Esophagus squamous epithelium (tissue), 5 donors: ENCODE data around the gene VSNL1. TPM values are rescaled to one million over a fixed set of nuclear protein-coding genes. Genes with fewer than 3 reads are reported as not detected.

ENCODE experiments used
- DNase-seq: peaks from one replicate; lab custom pipeline; 2025; lab: John Stamatoyannopoulos, UW
- H3K27ac ChIP-seq, 4 donors: fragments of 200-600 bp; sonication (generic); one replicate each; pipeline ENCODE4 v1.5.1; 2016 to 2019; ENCODE audit warnings: mild to moderate bottlenecking in 1 of 4
- H3K27me3 ChIP-seq, 4 donors: fragments of 200-600 bp; sonication (generic); 1 replicate in 3 of 4; 2 replicates in 1 of 4; pipeline versions ENCODE4 v1.5.1 to v1.6.0; 2017 to 2021; ENCODE audit warnings: antibody characterized with exemption in 1 of 4
- H3K36me3 ChIP-seq, 3 donors: fragments of 200-600 bp; sonication (generic); one replicate each; pipeline ENCODE4 v1.5.1; 2016 to 2019
- H3K4me1 ChIP-seq, 3 donors: fragments of 200-600 bp; sonication (generic); one replicate each; pipeline ENCODE4 v1.5.1; 2017 to 2019
- H3K4me3 ChIP-seq, 4 donors: fragments of 200-600 bp; sonication (generic); 1 replicate in 3 of 4; 2 replicates in 1 of 4; pipeline ENCODE4 v1.5.1; 2016 to 2019; ENCODE audit warnings: mild to moderate bottlenecking in 2 of 4, moderate library complexity in 1 of 4
- H3K9me3 ChIP-seq, 3 donors: fragments of 200-600 bp; sonication (generic); one replicate each; pipeline ENCODE4 v1.5.1; 2016 to 2019
- CTCF ChIP-seq, 6 experiments: fragments of 450-650 bp in 4 of 6; fragments of 200-600 bp in 2 of 6; sonication (generic) in 2 of 6; IDR thresholded peaks; one replicate each; pipeline ENCODE4 v1.5.1; 2016 to 2019; ENCODE audit warnings: antibody characterized with exemption in 6 of 6, mild to moderate bottlenecking in 4 of 6, moderate library complexity in 4 of 6
- POLR2A ChIP-seq, 4 donors: fragments of 450-650 bp; IDR thresholded peaks; one replicate each; pipeline ENCODE4 v1.6.1; 2017; ENCODE audit warnings: antibody characterized with exemption in 4 of 4, mild to moderate bottlenecking in 4 of 4, moderate library complexity in 3 of 4
- WGBS, 2 donors: methylation state at CpG; one replicate each; pipeline ENCODE4 v1.1.5; 2018; 5-methylcytosine and 5-hydroxymethylcytosine counted together
- intact Hi-C: fragments of 100-400 bp; cut with DNase I; formaldehyde crosslinking; loops from one replicate; pipeline ENCODE4 v1.15.0; 2022
- total RNA-seq, 4 donors: library from RNA; depleted of rRNA; stranded (reverse); fragments of >200 nt; gene quantifications; one replicate each; pipeline ENCODE4 v1.1.0, GENCODE V29; 2016
- donor health status: DM: yes; HTN: yes; CAD: no.

VSNL1 gene
- total RNA-seq, 4 donors from 2014 or later: 39.1 to 88.3 (median 51.0) TPM

- 84 to 97% methylated on average over 3 to 4 of the region's 4 CpGs for WGBS, 2 donors
- TF ChIP-seq CTCF (IDR thresholded peaks at IDR 0.05) (no peak), POLR2A (IDR thresholded peaks at IDR 0.05) (no peak)
- Histone ChIP-seq H3K9me3 (no peaks in the 10 kb centered on the region), H3K27me3 (no peaks in the 10 kb centered on the region), H3K27ac (no peak overlapping the region), H3K4me3 (no peak overlapping the region), H3K4me1 (peaks cover 0 to 17% (median 10%) of the 10 kb centered on the region in 3 donors), H3K36me3 (no peaks in the 10 kb centered on the region)
- intact Hi-C loops: no loop called here
- no peak for DNase-seq
Observed at GRCh38 chr2:17614174-17614930, 73.9 kb downstream of the VSNL1 start.

- no peak overlapping the region for H3K4me3 ChIP-seq
- H3K27ac ChIP-seq: peak overlapping the region in 2 of 4 donors; percentile 23 to 46
- H3K4me1 ChIP-seq: peaks cover 0 to 25% (median 15%) of the 10 kb centered on the region in 3 donors
- 48 to 62% methylated on average over 1 of the region's 1 CpG for WGBS, 2 donors
- intact Hi-C loops: no loop called here
- TF ChIP-seq POLR2A (IDR thresholded peaks at IDR 0.05) (no peak), CTCF (IDR thresholded peaks at IDR 0.05) (no peak)
- no peaks in the 10 kb centered on the region for H3K36me3 ChIP-seq
- DNase-seq: no peak
- no peaks in the 10 kb centered on the region for H3K27me3 ChIP-seq
- no peaks in the 10 kb centered on the region for H3K9me3 ChIP-seq
Observed at GRCh38 chr2:17615147-17615546, 74.7 kb downstream of the VSNL1 start.

GRCh38 chr2:17615728-17616351, 75.3 kb downstream of the VSNL1 start:
- peak overlapping the region; percentile 1 to 46 (median 31) for H3K27ac ChIP-seq
- no peak for TF ChIP-seq CTCF (IDR thresholded peaks at IDR 0.05)
- no peak for TF ChIP-seq POLR2A (IDR thresholded peaks at IDR 0.05)
- no peak for DNase-seq

GRCh38 chr2:17616405-17616804, 75.9 kb downstream of the VSNL1 start:
- 92% methylated on average over 1 of the region's 1 CpG; no CpG with 5 or more reads in 1 of the 2 donors for WGBS, 2 donors
- Histone ChIP-seq H3K27ac (peak overlapping the region in 3 of 4 donors; percentile 1 to 46 (median 39)), H3K4me1 (peaks cover 0 to 36% (median 22%) of the 10 kb centered on the region in 3 donors), H3K4me3 (no peak overlapping the region), H3K9me3 (no peaks in the 10 kb centered on the region), H3K27me3 (no peaks in the 10 kb centered on the region), H3K36me3 (no peaks in the 10 kb centered on the region)
- DNase-seq: no peak
- intact Hi-C loops: no loop called here
- no peak for TF ChIP-seq POLR2A (IDR thresholded peaks at IDR 0.05)
- TF ChIP-seq CTCF (IDR thresholded peaks at IDR 0.05): no peak

More at GRCh38 chr2:17615728-17616351, 75.3 kb downstream of the VSNL1 start:
- WGBS, 2 donors: 100% methylated on average over 1 of the region's 1 CpG
- Histone ChIP-seq H3K4me3 (no peak overlapping the region), H3K27me3 (no peaks in the 10 kb centered on the region), H3K36me3 (no peaks in the 10 kb centered on the region), H3K9me3 (no peaks in the 10 kb centered on the region), H3K4me1 (peaks cover 0 to 31% (median 17%) of the 10 kb centered on the region in 3 donors)
- intact Hi-C loops: no loop called here

GRCh38 chr2:17617516-17617915, 77.0 kb downstream of the VSNL1 start:
- DNase-seq: no peak
- no peaks in the 10 kb centered on the region for H3K9me3 ChIP-seq
- peaks cover 0 to 42% (median 24%) of the 10 kb centered on the region in 3 donors for H3K4me1 ChIP-seq
- intact Hi-C loops: no loop called here
- WGBS, 2 donors: 89 to 90% methylated on average over 5 of the region's 5 CpGs
- H3K4me3 ChIP-seq: no peak overlapping the region
- no peaks in the 10 kb centered on the region for H3K36me3 ChIP-seq
- no peak for TF ChIP-seq CTCF (IDR thresholded peaks at IDR 0.05)
- TF ChIP-seq POLR2A (IDR thresholded peaks at IDR 0.05): no peak
- no peaks in the 10 kb centered on the region for H3K27me3 ChIP-seq
- no peak overlapping the region for H3K27ac ChIP-seq
